Endodermal cell (in vitro differentiated cells): ENCODE data around the gene TMEM116. TPM values are rescaled to one million over a fixed set of nuclear protein-coding genes. Genes with fewer than 3 reads are reported as not detected.

Source experiments
- DNase-seq: peaks from one replicate; pipeline ENCODE4 v3.0.0-alpha.2; 2017
- H3K27ac ChIP-seq: 2 replicates; pipeline ENCODE4 v1.5.1; 2013; ENCODE audit warnings: mild to moderate bottlenecking, low read depth, low read length, moderate library complexity
- H3K27me3 ChIP-seq: 2 replicates; pipeline ENCODE4 v1.6.1; 2013; ENCODE audit warnings: mild to moderate bottlenecking, low read length, moderate library complexity; ENCODE audit not compliant: insufficient read depth, control insufficient read depth, poor library complexity, severe bottlenecking
- H3K36me3 ChIP-seq: 2 replicates; pipeline ENCODE4 v1.7.0; 2013; ENCODE audit warnings: mild to moderate bottlenecking, low read length, moderate library complexity; ENCODE audit not compliant: control insufficient read depth, insufficient read depth
- H3K4me1 ChIP-seq: one replicate; pipeline ENCODE4 v1.7.0; 2013; ENCODE audit warnings: low read length; ENCODE audit not compliant: control insufficient read depth, insufficient read depth
- H3K4me3 ChIP-seq: 2 replicates; pipeline ENCODE4 v1.5.1; 2013; ENCODE audit warnings: mild to moderate bottlenecking, low read length, moderate library complexity
- H3K9ac ChIP-seq: 2 replicates; pipeline ENCODE4 v1.6.1; 2013; ENCODE audit warnings: mild to moderate bottlenecking, low read length, moderate library complexity; ENCODE audit not compliant: poor library complexity, severe bottlenecking; ENCODE audit errors: extremely low read depth
- H3K9me3 ChIP-seq: 2 replicates; pipeline ENCODE4 v1.6.1; 2013; ENCODE audit warnings: mild to moderate bottlenecking, low read length, moderate library complexity; ENCODE audit not compliant: control insufficient read depth
- H3K27ac Mint-ChIP-seq: 2 replicates; pipeline ENCODE4 v1.8.0; 2020; ENCODE audit warnings: mixed read lengths
- H3K27me3 Mint-ChIP-seq: 2 replicates; pipeline ENCODE4 v1.8.0; 2021; ENCODE audit warnings: mild to moderate bottlenecking, mixed read lengths; ENCODE audit not compliant: insufficient read depth
- H3K36me3 Mint-ChIP-seq: 2 replicates; pipeline ENCODE4 v1.8.0; 2020; ENCODE audit warnings: low read depth, mixed read lengths
- H3K4me1 Mint-ChIP-seq: 2 replicates; pipeline ENCODE4 v1.8.0; 2020; ENCODE audit warnings: mixed read lengths
- H3K4me3 Mint-ChIP-seq: 2 replicates; pipeline ENCODE4 v1.8.0; 2020; ENCODE audit warnings: mild to moderate bottlenecking, moderate library complexity, mixed read lengths
- H3K9me3 Mint-ChIP-seq: 2 replicates; pipeline ENCODE4 v1.8.0; 2020; ENCODE audit warnings: mild to moderate bottlenecking, mixed read lengths
- WGBS, 2 experiments: methylation state at CpG; one replicate each; pipeline versions ENCODE4 v1.1.5 to v1.1.7; 2013; ENCODE audit warnings: missing lambda C conversion rate in 2 of 2, mixed read lengths in 1 of 2; ENCODE audit not compliant: insufficient coverage in 1 of 2, insufficient read length in 1 of 2; 5-methylcytosine and 5-hydroxymethylcytosine counted together
- long read RNA-seq, 4 experiments: library from polyadenylated mRNA in 2 of 4; library from RNA in 1 of 4; library from capped mRNA in 1 of 4; stranded (forward) in 3 of 4; unstranded in 1 of 4; transcript quantifications; one replicate each; pipeline ENCODE4 v2.0.0, GENCODE V29; 2020 to 2021; ENCODE audit warnings: inconsistent platforms in 1 of 4
- polyA plus RNA-seq, 2 experiments: library from polyadenylated mRNA; stranded (reverse); fragments of 50-300 nt; gene quantifications; one replicate each; pipeline ENCODE4 v1.2.3, GENCODE V29; 2013
- total RNA-seq, 2 donors: library from RNA; stranded (reverse); fragmentation: NEBNext Ultra II Directional in 1 of 2; extraction: Animal tissue kit (Norgen Biotek cat#: 25700) in 1 of 2; gene quantifications; 2 replicates in 1 of 2; 3 replicates in 1 of 2; pipeline ENCODE4 v1.2.1, GENCODE V29; 2021
- TF ChIP-seq, protein P1 (sequence below): fragments of 200-600 bp; sonication (generic); conservative IDR thresholded peaks from 2 replicates; pipeline ENCODE4 v1.5.0; 2021; ENCODE audit warnings: antibody characterized with exemption, mild to moderate bottlenecking

Gene TMEM116
- 10 to 100 TPM; 13.1 to 17.0 TPM for total RNA-seq
- polyA plus RNA-seq (2013, experiment 1 of 2) = 19.4 TPM
- polyA plus RNA-seq (2013, experiment 2 of 2) = 13.7 TPM
- long read RNA-seq, experiment 1, partial matches to known transcripts = 0 of 4 reads
- long read RNA-seq, experiment 1, other reads (novel, unspliced or antisense) = 1 of 4 reads
- long read RNA-seq, experiment 2, partial matches to known transcripts = 0 of 13 reads
- long read RNA-seq, experiment 2, other reads (novel, unspliced or antisense) = 10 of 13 reads
- long read RNA-seq, experiment 3, transcript TMEM116-202 (1 exons, 2,761 nt) = major isoform, 8 of 28 reads
- long read RNA-seq, experiment 3, partial matches to known transcripts = 1 of 28 reads
- long read RNA-seq, experiment 3, other reads (novel, unspliced or antisense) = 15 of 28 reads
- long read RNA-seq, experiment 4, transcript TMEM116-213 (10 exons, 1,446 nt) = major isoform, 7 of 49 reads
- long read RNA-seq, experiment 4, transcript TMEM116-215 (11 exons, 1,408 nt) = major isoform, 7 of 49 reads
- long read RNA-seq, experiment 4, partial matches to known transcripts = 2 of 49 reads
- long read RNA-seq, experiment 4, other reads (novel, unspliced or antisense) = 29 of 49 reads

DNA sequence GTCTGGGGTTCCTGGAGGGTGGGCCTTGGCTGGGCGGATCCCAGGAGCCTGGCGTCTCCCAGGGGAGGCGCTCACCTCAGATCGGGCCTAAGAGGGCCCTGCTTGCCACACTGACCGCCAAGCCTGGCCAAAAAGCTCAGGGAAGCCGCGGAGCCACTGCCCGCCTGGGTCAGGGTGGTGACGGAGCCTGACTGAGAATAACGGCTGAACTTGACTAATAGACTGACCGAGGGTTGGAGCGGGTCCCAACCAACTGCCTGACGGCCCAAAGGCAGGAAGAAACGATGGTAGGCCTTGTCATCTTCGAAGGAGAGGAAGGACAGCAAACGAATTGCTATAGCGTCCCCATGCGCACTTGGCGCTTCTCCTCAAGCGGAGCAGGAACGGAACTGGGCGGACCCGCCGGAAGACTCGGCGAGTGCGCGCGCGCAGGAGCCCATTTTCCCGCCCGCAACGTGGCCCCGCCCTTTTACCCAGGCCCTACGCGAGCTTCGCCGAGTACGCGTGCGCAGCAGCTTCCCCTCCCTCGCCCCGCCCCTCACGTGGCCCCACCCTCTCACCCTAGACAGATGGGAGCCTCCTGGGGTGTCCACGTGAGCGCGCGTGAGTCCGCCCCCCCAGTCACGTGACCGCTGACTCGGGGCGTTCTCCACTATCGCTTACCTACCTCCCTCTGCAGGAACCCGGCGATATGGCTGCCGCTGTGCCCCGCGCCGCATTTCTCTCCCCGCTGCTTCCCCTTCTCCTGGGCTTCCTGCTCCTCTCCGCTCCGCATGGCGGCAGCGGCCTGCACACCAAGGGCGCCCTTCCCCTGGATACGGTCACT is at the start of gene TMEM116, which contains the start of gene ERP29:
TSS of gene TMEM116 (minus strand) at position 391 of the 826 bp plus-strand sequence. CDS start 7,895 bp downstream, outside the sequence.
TSS of gene ERP29 (plus strand) at position 652 of the 826 bp plus-strand sequence. CDS start at position 692, 40 bp downstream.
- Mint-ChIP-seq H3K27ac (peak within 1 kb of the TSS; percentile 99), H3K9me3 (peaks cover 8% of the 10 kb centered on the region), H3K4me3 (peak within 1 kb of the TSS; percentile 82), H3K27me3 (no peaks in the 10 kb centered on the region), H3K36me3 (peaks cover 36% of the 10 kb centered on the region), H3K4me1 (peaks cover 21% of the 10 kb centered on the region)
- Histone ChIP-seq H3K4me1 (no peaks in the 10 kb centered on the region), H3K27me3 (no peaks in the 10 kb centered on the region), H3K9me3 (peaks cover 16% of the 10 kb centered on the region), H3K27ac (peak within 1 kb of the TSS; percentile 88), H3K36me3 (peaks cover 42% of the 10 kb centered on the region), H3K9ac (peak within 1 kb of the TSS; percentile 92), H3K4me3 (peak within 1 kb of the TSS; percentile 92)
- WGBS, 2 experiments = 0% methylated on average over 32 to 67 of the region's 67 CpGs
- TF ChIP-seq, protein P1, sequence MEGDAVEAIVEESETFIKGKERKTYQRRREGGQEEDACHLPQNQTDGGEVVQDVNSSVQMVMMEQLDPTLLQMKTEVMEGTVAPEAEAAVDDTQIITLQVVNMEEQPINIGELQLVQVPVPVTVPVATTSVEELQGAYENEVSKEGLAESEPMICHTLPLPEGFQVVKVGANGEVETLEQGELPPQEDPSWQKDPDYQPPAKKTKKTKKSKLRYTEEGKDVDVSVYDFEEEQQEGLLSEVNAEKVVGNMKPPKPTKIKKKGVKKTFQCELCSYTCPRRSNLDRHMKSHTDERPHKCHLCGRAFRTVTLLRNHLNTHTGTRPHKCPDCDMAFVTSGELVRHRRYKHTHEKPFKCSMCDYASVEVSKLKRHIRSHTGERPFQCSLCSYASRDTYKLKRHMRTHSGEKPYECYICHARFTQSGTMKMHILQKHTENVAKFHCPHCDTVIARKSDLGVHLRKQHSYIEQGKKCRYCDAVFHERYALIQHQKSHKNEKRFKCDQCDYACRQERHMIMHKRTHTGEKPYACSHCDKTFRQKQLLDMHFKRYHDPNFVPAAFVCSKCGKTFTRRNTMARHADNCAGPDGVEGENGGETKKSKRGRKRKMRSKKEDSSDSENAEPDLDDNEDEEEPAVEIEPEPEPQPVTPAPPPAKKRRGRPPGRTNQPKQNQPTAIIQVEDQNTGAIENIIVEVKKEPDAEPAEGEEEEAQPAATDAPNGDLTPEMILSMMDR = peak; percentile 72
- peak; percentile 100 for DNase-seq

DNA sequence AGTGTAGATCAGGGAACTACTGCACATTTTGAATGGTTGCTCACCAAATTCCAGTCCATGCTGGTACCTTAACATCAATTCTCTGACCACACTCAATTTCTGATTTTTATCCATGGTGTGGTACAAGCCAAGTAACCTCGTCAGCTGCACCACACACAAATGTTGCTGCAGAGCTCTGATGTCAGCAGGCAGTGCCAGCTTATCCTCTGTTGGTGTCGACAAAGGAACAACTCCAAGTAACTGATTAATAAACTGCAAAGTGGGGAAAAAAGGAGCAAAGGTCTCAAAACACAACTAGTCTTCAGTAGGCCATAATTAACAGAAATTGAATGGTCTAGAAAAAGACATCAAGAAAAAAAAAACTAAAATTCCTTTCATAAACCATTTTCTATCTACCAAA is 48.2 kb upstream of the TMEM116 start:
- no peaks in the 10 kb centered on the region for H3K27me3 ChIP-seq
- peak; percentile 24 for DNase-seq
- TF ChIP-seq, protein P1 = no peak
- H3K27me3 Mint-ChIP-seq = no peaks in the 10 kb centered on the region
- H3K9me3 ChIP-seq = no peaks in the 10 kb centered on the region
- H3K9me3 Mint-ChIP-seq = no peaks in the 10 kb centered on the region
- WGBS, 2 experiments = 94 to 96% methylated on average over 2 of the region's 2 CpGs
- H3K27ac ChIP-seq = no peak overlapping the region
- H3K4me3 ChIP-seq = no peak overlapping the region
- H3K36me3 Mint-ChIP-seq = peaks cover 68% of the 10 kb centered on the region
- H3K36me3 ChIP-seq = peaks cover 72% of the 10 kb centered on the region
- peaks cover 3% of the 10 kb centered on the region for H3K4me1 Mint-ChIP-seq
- H3K4me3 Mint-ChIP-seq = no peak overlapping the region
- H3K4me1 ChIP-seq = no peaks in the 10 kb centered on the region
- no peak overlapping the region for H3K9ac ChIP-seq
- H3K27ac Mint-ChIP-seq = peak overlapping the region; percentile 77

DNA sequence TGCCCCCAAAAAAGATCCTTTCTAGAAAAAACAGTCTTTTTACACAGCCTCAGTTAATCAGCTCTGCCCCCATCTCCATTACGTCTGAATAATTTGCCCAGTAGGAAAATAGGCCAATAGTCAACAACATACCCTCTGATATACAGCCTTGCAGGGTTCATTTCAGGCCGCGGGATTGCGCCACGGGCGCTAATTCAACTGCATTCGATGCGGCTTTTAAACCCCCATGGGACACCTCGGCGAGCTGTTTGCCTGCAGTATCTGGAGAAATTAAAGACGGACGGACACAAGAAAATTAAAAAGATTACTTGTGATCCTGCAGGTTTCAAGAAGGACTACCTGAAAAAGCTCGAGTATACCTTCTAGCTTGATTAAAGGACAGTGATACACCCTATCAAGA is 36.4 kb upstream of the TMEM116 start:
- Histone ChIP-seq H3K4me1 (no peaks in the 10 kb centered on the region), H3K27ac (no peak overlapping the region), H3K9me3 (no peaks in the 10 kb centered on the region), H3K4me3 (no peak overlapping the region), H3K9ac (no peak overlapping the region), H3K36me3 (peaks cover 88% of the 10 kb centered on the region), H3K27me3 (no peaks in the 10 kb centered on the region)
- no peaks in the 10 kb centered on the region for H3K27me3 Mint-ChIP-seq
- H3K9me3 Mint-ChIP-seq = no peaks in the 10 kb centered on the region
- DNase-seq = no peak
- TF ChIP-seq, protein P1 = no peak
- no peak overlapping the region for H3K27ac Mint-ChIP-seq
- H3K4me3 Mint-ChIP-seq = no peak overlapping the region
- H3K36me3 Mint-ChIP-seq = peaks cover 71% of the 10 kb centered on the region
- 97 to 98% methylated on average over 13 of the region's 13 CpGs for whole genome bisulfite sequencing, 2 experiments
- H3K4me1 Mint-ChIP-seq = no peaks in the 10 kb centered on the region
